GM10266 (cell line): ENCODE measurements around the gene INAFM1.

Experiments
- DNase-seq: peaks from one replicate; pipeline ENCODE4 v3.0.0; 2012; ENCODE audit errors: extremely low spot score
- TF ChIP-seq, protein P1 (sequence below): IDR thresholded peaks from 2 replicates; pipeline ENCODE4 v1.5.1; 2012; ENCODE audit warnings: mild to moderate bottlenecking, low read depth; ENCODE audit not compliant: control insufficient read depth, insufficient read depth; ENCODE audit errors: missing control alignments

INAFM1 gene

DNA sequence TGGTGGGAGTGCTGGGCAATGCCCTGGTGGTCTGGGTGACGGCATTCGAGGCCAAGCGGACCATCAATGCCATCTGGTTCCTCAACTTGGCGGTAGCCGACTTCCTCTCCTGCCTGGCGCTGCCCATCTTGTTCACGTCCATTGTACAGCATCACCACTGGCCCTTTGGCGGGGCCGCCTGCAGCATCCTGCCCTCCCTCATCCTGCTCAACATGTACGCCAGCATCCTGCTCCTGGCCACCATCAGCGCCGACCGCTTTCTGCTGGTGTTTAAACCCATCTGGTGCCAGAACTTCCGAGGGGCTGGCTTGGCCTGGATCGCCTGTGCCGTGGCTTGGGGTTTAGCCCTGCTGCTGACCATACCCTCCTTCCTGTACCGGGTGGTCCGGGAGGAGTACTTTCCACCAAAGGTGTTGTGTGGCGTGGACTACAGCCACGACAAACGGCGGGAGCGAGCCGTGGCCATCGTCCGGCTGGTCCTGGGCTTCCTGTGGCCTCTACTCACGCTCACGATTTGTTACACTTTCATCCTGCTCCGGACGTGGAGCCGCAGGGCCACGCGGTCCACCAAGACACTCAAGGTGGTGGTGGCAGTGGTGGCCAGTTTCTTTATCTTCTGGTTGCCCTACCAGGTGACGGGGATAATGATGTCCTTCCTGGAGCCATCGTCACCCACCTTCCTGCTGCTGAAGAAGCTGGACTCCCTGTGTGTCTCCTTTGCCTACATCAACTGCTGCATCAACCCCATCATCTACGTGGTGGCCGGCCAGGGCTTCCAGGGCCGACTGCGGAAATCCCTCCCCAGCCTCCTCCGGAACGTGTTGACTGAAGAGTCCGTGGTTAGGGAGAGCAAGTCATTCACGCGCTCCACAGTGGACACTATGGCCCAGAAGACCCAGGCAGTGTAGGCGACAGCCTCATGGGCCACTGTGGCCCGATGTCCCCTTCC, 45.5 kb downstream of the INAFM1 start:
- TF ChIP-seq, protein P1, sequence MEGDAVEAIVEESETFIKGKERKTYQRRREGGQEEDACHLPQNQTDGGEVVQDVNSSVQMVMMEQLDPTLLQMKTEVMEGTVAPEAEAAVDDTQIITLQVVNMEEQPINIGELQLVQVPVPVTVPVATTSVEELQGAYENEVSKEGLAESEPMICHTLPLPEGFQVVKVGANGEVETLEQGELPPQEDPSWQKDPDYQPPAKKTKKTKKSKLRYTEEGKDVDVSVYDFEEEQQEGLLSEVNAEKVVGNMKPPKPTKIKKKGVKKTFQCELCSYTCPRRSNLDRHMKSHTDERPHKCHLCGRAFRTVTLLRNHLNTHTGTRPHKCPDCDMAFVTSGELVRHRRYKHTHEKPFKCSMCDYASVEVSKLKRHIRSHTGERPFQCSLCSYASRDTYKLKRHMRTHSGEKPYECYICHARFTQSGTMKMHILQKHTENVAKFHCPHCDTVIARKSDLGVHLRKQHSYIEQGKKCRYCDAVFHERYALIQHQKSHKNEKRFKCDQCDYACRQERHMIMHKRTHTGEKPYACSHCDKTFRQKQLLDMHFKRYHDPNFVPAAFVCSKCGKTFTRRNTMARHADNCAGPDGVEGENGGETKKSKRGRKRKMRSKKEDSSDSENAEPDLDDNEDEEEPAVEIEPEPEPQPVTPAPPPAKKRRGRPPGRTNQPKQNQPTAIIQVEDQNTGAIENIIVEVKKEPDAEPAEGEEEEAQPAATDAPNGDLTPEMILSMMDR: no peak
- no peak for DNase-seq

DNA sequence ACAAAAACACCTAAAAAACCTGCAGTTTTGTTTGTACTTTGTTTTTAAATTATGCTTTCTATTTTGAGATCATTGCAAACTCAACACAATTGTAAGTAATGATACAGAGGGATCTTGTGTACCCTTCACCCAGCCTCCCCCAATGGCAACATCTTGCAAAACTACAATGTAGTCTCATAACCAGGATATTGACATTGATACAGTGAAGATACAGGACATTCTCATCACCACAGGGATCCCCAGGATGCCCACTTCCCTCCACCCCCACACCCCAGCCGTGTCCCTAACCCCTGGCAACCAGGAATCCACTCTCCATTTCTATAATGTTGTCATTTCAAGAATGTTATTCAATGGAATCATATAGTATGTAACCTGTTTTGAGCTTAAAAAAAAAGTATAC, 46.9 kb downstream of the INAFM1 start:
- no peak for DNase-seq
- TF ChIP-seq, protein P1: no peak

DNA sequence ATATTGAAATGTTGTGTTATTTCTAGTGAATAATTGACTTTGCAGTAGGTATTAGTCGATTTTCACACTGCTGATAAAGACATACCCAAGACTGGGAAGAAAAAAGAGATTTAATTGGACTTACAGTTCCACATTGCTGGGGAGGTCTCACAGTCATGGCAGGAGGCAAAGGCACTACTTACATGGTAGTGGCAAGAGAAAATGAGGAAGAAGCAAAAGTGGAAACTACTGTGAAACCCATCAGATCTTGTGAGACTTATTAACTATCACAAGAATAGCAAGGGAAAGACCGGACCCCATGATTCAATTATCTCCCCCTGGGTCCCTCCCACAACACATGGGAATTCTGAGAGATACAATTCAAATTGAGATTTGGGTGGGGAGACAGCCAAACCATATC, 47.4 kb downstream of the INAFM1 start:
- no peak for DNase-seq
- TF ChIP-seq, protein P1: no peak

DNA sequence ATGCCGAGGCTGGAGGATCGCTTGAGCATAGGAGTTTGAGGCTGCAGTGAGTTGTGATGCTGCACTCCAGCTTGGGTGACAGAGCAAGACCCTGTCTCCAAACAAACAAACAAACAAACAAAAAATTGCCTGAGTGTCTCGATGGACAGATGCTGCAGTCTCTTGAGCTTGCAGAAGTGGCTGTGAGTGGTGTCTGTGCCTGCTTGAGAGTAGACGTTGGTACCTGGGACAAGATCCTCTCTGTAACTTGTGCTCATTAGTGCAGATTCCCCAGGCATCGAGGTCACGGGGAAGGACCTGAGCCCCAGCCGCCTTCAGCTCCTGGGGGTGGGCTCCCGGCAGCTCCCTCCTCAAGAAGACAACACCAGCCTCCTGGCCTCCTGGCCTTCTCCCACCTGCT, 48.7 kb downstream of the INAFM1 start:
- TF ChIP-seq, protein P1: no peak
- no peak for DNase-seq

DNA sequence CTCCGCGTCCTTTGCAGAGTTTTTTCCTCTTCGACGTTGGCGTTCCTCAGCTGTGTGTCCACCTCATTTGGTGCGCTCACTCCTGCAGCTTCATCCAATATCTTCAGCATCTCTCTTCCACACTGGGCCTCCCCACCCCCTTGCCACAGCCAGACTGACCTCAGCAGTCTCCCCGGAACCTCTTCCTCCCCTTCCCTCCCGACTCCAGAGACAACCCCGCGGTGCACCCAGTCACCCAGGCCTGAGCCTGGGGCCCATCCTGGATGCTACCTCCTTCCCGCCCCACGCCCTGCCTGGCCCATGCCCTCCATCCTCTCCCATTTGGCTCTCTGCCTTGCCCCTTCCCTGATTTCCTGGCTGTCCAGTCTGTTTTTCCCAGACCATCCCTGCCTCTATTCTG, 49.2 kb downstream of the INAFM1 start:
- TF ChIP-seq, protein P1: no peak
- DNase-seq: no peak

DNA sequence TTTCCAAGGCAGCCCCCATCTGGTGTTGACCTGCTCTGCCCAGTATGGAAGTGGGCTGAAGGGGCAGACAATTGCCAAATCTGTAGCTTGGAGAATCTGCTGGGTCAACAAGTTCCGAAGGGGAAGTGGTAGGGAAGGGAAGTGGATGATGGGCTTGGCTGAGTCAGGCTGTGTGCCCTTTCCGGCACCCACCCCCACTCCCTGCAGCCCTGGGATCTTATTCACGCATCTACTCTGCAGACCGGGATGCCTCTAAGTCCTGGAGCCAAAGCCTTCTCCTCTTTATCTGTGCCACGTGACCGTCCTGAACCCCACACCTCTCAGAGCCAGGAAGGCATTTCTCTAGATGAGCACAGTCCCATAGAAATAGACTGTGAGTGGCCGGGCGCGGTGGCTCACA, 49.8 kb downstream of the INAFM1 start:
- TF ChIP-seq, protein P1: no peak
- DNase-seq: no peak
